ENCODE results near the gene ELMO1. TPM values are rescaled to one million over a fixed set of nuclear protein-coding genes. Genes with fewer than 3 reads are reported as not detected.

ELMO1 gene
- polyA plus RNA-seq, 2 of the 4 experiments (the other 2 are of a cell fraction) = 2.3 to 6.1 TPM

GRCh38 chr7:36821617-36822016 is 627.0 kb downstream of the ELMO1 start:
- DNase-seq (ENCODE audit: low read depth in 1 of 2, low spot score in 1 of 2) = no peak
- ATAC-seq = no peak
- no peak overlapping the region for H3K27ac ChIP-seq

GRCh38 chr7:36820527-36821170 is 628.0 kb downstream of the ELMO1 start:
- no peak overlapping the region for H3K4me3 ChIP-seq
- ATAC-seq (no peak), DNase-seq (ENCODE audit: low read depth in 1 of 2, low spot score in 1 of 2) (no peak), FAIRE-seq (no peak)
- POLR2A ChIA-PET = no interaction called here
- H3K4me1 ChIP-seq = no peaks in the 10 kb centered on the region
- H3K9me3 ChIP-seq = no peaks in the 10 kb centered on the region
- CTCF ChIA-PET = no interaction called here
- H3K4me2 ChIP-seq = no peak overlapping the region
- H3K27ac ChIP-seq = no peak overlapping the region
- TF ChIP-seq POLR2AphosphoS2 (conservative IDR thresholded peaks at IDR 0.05; ENCODE audit: low read length) = no peak
- TF ChIP-seq HOXB13 (CRISPR knock-in tag; IDR thresholded peaks at IDR 0.05; ENCODE audit: low read depth) = no peak
- no peak for TF ChIP-seq ELK1 (IDR thresholded peaks at IDR 0.05; ENCODE audit: low read depth, low read length)
- TF ChIP-seq RFX5 (IDR thresholded peaks at IDR 0.05) = no peak
- TF ChIP-seq EHMT2 (IDR thresholded peaks at IDR 0.05; ENCODE audit: low read depth) = no peak
- TF ChIP-seq JUN (IDR thresholded peaks at IDR 0.05) = no peak

More at GRCh38 chr7:36821617-36822016, 627.0 kb downstream of the ELMO1 start:
- H3K4me2 ChIP-seq = no peak overlapping the region
- POLR2A ChIA-PET = no interaction called here
- no peaks in the 10 kb centered on the region for H3K9me3 ChIP-seq
- no peaks in the 10 kb centered on the region for H3K4me1 ChIP-seq
- H3K4me3 ChIP-seq = no peak overlapping the region
- no peak for TF ChIP-seq ZFP36 (IDR thresholded peaks at IDR 0.05; ENCODE audit: borderline replicate concordance, partially characterized antibody)
- no peak for TF ChIP-seq CEBPB (IDR thresholded peaks at IDR 0.05)
- TF ChIP-seq ELK1 (IDR thresholded peaks at IDR 0.05; ENCODE audit: low read depth, low read length) = no peak
- CTCF ChIA-PET = no interaction called here
- no peak for FAIRE-seq

GRCh38 chr7:36819639-36820038 is 629.0 kb downstream of the ELMO1 start:
- CTCF ChIA-PET = no interaction called here
- POLR2A ChIA-PET = no interaction called here
- Histone ChIP-seq H3K4me2 (no peak overlapping the region), H3K27ac (no peak overlapping the region), H3K4me3 (no peak overlapping the region), H3K4me1 (no peaks in the 10 kb centered on the region), H3K9me3 (no peaks in the 10 kb centered on the region)
- TF ChIP-seq RNF2 (IDR thresholded peaks at IDR 0.05; ENCODE audit: borderline replicate concordance, low read depth) = no peak
- no peak for TF ChIP-seq ESRRA (IDR thresholded peaks at IDR 0.05; ENCODE audit: borderline replicate concordance, low read length)
- TF ChIP-seq RFX5 (IDR thresholded peaks at IDR 0.05) = no peak
- no peak for TF ChIP-seq E2F6 (IDR thresholded peaks at IDR 0.05; ENCODE audit: borderline replicate concordance, low read depth)
- TF ChIP-seq MAX (IDR thresholded peaks at IDR 0.05) = no peak
- TF ChIP-seq HDAC2 (IDR thresholded peaks at IDR 0.05) = no peak
- no peak for TF ChIP-seq BCL3 (IDR thresholded peaks at IDR 0.05)
- no peak for TF ChIP-seq NFE2L2 (conservative IDR thresholded peaks at IDR 0.05; ENCODE audit: low read length)
- no peak for TF ChIP-seq ZSCAN20 (CRISPR knock-in tag; IDR thresholded peaks at IDR 0.05)
- no peak for TF ChIP-seq JUNB (IDR thresholded peaks at IDR 0.05)
- TF ChIP-seq KDM1A (IDR thresholded peaks at IDR 0.05; ENCODE audit: low read depth) = no peak
- no peak for TF ChIP-seq GATA3 (IDR thresholded peaks at IDR 0.05; ENCODE audit: borderline replicate concordance)
- DNase-seq (ENCODE audit: low read depth in 1 of 2, low spot score in 1 of 2) = no peak
- FAIRE-seq = no peak
- ATAC-seq = no peak
- WGBS (ENCODE audit: missing lambda C conversion rate) = 12% methylated on average over 1 of the region's 1 CpG

All from A549 (cell line).